GM12874 (cell line): ENCODE measurements around the gene PAK6.

ENCODE experiments used
- TF ChIP-seq, protein P1 (sequence below): IDR thresholded peaks from 2 replicates; pipeline ENCODE4 v1.5.1; 2011; ENCODE audit warnings: low read depth, mild to moderate bottlenecking, control low read depth, low read length, moderate library complexity; ENCODE audit not compliant: insufficient read depth

PAK6 gene

DNA sequence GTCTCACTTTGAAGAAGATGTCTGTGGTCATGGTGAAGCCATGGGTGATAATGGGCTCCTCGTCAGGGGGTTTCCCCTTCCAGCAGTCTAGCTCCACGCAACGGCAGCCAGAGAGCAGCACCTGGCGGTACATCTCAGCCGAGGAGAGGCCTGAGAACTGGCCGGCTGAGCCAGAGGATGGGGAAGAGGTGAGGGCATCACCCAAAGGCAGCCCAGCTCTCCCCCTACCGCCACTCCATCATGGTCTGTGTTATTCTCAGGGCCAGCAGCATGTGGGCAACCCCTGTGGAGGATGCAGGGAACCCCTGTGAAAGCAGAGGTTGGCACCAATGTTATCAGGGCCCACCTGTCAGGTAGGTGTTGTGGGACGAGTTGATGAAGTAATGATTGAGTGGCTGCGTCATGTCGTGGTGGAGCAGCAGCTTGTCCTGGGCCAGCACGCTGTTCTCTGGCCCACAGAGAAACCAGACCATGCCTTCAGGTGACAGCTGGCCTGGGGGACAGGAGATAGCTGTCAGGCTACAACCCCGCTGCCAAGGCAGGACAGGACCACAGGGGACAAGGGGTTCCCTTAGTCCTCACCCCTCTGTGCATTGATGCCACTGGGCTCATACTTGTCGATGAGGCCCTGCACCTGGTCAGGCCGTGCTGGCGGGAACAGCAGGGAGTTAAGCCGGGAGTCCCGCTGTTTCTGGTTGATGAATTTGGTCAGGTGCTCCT, 59.5 kb downstream of the PAK6 start:
- TF ChIP-seq, protein P1, sequence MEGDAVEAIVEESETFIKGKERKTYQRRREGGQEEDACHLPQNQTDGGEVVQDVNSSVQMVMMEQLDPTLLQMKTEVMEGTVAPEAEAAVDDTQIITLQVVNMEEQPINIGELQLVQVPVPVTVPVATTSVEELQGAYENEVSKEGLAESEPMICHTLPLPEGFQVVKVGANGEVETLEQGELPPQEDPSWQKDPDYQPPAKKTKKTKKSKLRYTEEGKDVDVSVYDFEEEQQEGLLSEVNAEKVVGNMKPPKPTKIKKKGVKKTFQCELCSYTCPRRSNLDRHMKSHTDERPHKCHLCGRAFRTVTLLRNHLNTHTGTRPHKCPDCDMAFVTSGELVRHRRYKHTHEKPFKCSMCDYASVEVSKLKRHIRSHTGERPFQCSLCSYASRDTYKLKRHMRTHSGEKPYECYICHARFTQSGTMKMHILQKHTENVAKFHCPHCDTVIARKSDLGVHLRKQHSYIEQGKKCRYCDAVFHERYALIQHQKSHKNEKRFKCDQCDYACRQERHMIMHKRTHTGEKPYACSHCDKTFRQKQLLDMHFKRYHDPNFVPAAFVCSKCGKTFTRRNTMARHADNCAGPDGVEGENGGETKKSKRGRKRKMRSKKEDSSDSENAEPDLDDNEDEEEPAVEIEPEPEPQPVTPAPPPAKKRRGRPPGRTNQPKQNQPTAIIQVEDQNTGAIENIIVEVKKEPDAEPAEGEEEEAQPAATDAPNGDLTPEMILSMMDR: no peak

DNA sequence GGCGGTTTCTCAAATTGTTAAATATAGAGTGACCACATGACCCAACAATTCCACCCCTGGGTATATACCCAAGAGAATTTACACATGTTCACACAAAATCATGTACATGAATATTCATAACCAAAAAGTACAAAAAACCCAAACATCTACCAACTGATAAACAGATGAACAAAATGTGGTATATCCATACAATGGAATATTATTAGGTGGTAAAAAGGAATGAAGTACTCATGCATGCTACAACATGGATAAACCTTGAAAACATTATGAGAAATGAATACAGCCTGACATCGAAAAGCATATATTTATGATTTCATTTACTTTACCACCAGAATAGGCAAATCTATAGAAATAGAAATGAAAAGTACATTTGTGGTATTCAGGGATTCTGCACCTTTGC, 61.5 kb downstream of the PAK6 start:
- TF ChIP-seq, protein P1: no peak

DNA sequence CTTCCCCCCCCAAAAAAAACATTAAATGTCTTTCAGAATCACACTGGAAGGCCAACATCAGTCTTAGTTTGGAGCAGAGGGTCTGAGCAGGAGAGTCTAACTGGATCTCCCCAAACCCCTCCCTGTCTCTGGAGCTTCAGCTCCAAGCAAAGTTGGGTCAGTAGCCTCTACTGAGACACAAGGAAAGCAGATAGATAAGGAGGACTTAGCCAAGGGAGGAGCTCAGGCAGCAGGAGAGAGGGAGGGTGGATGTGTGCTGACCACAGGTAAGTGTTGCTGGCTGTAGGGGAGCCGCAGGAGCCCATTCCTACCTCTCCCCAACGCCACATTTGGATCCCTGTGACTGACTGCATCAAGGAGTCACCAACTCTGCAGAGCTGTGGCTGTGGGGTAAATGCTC, 61.9 kb downstream of the PAK6 start:
- TF ChIP-seq, protein P1: no peak

DNA sequence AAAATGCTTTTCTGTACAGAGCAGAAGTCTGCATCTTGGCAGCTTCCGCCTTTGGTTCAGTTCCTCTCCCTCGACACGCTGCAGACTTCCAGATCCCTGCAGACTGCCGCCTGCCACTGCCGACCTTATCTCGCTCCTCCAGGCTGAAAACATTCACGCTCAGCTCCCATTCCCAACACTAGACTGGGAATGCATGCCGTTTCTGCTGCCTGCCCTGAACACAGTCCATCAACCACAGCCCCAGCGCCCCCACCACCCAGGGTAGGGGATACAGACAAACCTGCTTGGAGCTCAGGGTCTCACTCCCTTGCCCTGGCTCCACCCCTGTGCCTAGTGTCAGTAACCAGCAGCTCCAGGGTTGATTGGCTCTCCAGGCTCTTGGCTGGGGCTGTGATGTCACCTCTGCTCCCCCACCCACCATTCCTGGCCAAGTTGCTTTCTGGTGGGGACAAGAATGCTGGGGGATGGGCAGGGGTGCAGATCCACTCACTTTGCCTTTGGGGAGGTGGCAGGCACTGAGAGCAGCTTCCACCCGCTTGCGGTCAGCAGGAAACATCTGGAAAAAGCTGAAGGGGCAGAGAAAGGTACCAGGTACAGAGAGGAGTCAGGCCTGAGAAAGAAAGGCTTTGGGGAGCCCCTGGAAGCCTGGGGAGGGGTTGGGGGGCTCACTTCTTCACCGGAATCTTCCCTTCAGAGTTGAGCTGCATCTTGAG, 62.8 kb downstream of the PAK6 start:
- TF ChIP-seq, protein P1: no peak

DNA sequence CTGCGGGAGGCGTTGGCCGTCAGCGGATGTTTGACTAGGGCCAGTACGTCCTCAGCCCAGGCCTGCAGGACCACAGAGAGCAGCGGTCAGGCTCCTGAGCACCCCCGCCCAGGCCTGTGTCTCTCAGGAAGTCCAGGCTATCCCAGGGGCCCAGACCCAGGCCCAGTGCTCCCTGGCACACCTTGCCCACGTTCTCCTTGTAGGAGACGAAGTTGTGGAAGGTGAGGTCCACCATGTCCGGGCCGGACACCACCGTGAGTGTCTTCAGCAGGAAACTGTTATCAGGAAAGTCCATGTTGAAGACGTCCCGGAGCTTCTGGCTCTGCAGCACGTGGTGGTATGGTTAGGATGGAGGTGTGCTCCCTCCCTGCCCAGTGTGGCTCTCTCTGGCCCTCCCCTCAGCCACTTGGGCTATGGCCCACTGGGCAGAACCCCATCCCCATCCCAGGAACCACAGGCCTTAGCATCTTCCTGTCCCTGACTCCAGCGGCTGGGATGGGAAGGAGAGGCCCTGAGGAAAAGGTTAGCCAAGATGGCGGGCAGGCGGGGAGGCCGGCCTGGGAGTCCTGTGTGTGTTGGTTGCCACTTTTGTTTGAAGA, 63.5 kb downstream of the PAK6 start:
- TF ChIP-seq, protein P1: no peak

DNA sequence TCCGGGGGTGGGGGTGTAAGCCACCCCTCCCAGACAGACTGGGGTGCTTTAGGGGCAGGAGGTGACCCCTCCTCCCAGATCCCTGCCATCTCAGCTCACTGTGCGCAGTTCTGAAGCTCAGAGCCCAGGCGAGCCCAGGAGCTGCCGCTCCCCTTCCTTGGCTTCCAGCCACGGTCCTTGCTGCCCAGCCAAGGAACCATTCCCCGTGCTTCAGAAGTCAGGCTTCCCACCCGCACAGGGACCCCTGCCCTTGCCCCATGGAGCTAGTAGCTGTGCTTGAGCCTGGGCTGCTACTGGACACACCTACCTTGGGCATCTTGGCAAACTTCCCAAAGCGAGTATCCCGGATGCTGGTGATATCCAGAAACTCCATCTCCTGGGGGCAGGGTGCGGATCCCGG, 64.1 kb downstream of the PAK6 start:
- TF ChIP-seq, protein P1: no peak

DNA sequence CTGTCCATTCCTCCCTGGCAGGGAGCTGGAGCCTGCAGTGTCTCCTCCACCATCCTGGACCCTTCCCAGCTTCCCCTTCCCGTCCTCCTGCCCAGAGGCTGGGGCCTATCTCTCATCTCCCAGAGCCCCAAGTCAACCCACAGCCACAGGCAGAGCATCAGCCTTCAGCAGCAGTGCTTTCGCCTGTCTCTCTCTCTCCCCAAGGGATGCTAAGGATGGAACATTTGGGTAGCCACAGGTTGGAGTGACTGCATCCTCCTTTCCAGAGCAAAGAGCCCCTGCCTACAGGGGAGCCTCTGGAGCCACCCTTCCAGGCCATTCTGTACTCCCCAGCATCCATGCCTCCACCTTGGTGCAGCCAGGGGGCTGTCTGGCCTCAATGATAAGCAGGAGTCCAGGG, 64.7 kb downstream of the PAK6 start:
- TF ChIP-seq, protein P1: no peak
